GM18868 (cell line): ENCODE data around the gene STAT1.
A peak's percentile ranks its signal among the peaks of the same experiment; 100 is the strongest.

ENCODE experiments used
- ATAC-seq: cut with Tn5 transposase; IDR thresholded peaks from one replicate; pipeline ENCODE4 v1.9.1; 2021; ENCODE audit warnings: mild to moderate bottlenecking, moderate library complexity; ENCODE audit not compliant: unreplicated experiment

Gene STAT1

DNA sequence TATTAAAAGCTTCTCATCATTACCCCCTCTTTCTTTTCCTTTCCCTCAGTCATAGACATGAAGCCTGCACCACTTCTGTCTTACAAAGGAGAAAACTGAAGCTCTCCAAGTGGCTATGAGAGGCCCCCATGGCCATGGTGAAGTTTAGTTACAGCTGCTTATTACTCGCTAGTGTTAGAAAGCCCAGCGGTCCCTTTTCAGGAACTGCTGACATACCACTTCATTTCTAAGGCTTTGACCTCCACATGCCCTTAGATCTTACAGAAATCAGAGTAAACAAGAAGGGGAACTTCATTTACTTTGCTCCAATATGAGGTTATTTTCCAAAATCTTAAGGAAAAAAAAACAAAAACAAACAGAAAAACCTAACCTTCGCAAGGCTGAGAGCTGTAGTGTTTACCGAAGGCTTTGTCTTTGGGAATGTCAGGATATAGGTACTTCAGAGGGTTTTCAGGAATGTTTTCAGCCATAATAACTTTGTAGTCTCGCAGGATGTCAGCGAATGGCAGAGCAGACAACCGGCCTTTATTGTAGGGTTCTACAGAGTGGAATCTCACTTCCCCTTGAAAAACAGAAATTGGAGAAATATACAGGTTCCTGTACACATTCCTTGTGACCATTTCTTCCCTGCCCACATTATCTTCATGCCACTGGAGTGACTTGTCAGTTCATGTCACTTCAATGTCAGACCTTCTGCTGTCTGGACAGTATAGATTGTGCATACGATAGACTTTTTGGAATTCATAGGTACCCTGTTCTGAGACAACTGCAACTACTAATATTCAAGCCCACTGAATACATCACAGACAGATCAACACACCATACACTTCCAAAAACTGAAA, 18.8 kb upstream of the STAT1 start:
- ATAC-seq: no peak

DNA sequence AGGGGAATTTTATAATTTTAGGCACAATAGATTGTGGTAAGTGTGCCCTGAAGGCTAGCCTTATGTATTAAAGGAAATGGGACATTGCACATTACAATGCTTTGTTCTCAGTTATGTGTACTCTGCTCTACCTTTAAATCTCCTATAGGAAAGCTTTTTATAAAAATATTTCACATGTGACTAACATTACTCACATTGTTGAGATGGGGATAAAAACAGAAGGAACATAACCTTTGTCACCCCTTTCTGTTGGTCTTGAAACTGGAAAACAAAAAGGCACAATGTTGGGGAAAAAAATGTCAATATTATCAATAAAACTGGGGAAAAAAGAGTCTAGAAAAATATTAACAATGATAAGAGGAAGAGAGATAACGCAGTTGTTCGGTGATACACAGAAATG, 17.3 kb upstream of the STAT1 start:
- ATAC-seq: no peak

DNA sequence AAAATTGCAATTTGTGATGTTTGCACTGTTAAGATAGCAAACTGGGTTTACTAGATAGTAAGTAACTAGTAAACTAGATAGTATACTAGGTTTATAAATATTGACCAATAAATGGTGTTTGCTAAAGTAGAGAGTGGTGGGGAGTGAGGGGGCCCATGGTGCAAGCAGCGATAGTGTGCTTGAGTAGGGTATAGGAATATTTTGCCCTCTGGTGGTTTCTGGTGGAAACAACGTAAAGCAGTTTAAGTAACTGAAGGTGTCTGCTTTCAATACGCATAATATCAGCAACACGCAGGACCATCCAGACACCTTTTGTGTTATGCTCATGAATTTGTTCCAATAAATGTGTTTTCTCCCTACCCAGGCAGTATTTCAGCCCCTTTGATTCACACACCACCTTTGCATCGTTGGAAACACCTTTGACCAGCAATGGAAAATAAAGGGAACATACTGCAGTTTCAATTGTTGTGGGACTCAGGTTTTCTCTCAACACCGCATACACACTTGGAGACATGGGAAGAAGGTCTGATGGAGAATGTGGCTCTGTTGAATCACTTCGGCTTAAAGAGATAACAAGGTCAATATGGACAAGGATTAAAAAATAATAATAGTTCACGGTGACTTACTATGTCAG, 16.7 kb upstream of the STAT1 start:
- peak; percentile 93 for ATAC-seq

DNA sequence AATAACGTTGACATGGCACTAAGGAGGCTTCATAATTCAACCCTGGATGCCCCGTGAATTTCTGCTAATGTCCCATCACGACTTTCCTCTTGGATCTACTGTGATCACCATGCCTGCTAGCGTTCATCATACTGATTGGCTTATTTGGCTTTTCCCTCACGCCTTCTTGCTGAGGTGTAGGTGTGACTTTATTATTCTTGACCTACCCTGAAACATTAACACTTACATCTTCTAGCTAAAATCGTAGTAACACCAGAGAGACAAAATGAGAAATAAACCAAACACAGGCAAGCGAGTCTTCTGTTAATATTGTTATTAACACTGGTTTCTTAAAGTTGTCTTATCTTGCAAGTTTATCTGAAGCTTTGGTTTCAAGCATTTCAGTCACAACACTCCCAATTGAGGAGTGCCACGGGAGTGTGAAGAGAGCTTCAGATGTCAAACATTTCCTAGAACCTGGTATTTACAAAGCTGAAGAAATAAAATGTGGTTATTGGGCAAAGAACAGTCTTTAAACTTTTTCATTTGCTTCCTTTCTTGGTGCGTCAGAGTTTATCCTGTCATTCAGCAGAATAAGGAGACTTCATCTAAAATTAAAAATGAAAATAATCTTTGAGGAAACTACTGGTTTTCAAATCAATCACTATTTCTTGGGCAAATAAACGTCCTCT, 15.4 kb upstream of the STAT1 start:
- ATAC-seq: no peak

DNA sequence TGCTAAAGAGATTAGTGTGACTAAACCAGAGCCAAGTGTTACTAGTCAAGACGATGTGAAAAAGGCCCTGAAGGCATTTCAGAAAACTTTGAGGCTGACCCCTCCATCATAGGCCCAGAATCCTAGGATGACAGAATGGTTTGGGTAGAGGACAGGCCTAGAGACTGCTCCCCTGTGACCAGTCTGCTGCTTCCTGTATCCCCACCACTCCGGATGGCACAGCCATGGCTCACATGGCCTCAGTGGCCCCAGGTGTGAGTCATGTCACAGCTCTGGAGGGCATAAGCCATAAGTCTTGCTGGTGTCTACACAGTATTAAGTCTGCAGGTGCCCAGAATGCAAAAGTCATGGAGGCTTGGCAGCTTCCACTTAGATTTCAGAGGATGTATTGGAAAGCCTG, 12.4 kb upstream of the STAT1 start:
- ATAC-seq: no peak

DNA sequence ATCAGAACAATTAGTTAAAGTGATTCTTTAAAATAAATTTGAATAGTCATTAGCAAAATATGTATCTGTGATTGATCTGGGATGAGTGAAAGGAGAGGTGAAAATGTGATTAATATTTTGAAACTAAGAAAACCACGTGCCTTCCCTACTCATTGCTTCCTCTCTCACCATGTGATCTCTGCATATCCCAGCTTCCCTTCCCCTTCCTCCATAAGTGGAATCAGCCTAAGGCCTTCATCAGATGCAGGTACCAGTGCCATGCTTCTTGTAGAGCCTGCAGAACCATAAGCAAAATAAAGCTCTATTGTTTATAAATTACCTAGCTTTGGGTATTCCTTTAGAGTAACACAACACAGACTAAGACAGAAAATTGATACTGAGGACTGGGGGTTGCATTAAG, 11.2 kb upstream of the STAT1 start:
- ATAC-seq: no peak

DNA sequence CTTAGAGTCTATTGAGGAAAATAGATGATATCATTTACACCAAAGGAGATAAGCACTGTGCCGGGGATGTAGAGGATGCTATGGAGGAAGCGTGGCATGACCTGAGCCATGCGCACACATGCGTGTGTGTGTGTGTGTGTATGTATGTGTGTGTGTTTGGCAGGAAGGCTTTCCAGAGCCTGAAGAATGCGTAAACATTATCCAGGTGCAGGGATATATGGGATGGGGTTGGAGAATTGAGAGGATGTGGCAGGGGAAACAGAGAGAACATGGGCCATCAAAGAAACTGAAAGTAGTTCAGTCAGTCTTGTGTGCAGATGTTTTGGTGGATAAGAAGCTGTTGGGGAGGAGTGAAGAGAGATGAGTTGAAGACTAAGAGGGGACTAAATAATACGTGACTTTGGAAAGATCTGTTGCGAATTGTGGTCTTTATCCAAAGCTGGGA, 9.3 kb upstream of the STAT1 start:
- no peak for ATAC-seq

DNA sequence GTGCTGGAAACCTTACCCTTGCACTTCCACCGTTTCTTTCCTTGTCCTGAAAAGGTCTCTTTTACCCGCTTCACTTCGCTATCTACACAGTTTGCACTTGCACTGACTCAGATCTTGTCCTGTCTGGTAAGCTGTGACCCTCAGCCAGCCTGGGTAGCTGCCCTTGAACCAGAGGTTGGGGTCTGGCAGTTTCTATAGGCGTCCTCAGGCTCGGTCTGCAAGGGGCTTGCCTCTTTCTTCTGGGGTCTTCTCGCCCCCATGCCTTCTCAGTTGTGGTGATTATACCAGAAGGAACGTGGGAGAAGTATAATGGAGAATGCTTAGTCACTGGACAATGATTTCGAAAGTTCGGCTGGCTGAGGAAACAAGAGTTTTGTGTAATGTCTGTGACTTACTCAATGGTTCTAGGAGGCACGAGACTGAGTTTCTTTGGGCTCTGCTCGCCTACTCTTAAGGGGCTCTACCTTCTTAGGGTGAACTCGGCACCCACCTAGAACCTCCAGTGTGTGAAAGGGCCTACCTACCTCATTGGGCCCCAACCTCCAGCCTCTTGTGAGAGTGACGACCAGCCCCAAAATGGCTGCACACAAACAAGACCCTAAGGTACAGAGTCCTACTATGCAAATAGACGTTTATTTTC, 6.9 kb upstream of the STAT1 start:
- peak; percentile 16 for ATAC-seq

DNA sequence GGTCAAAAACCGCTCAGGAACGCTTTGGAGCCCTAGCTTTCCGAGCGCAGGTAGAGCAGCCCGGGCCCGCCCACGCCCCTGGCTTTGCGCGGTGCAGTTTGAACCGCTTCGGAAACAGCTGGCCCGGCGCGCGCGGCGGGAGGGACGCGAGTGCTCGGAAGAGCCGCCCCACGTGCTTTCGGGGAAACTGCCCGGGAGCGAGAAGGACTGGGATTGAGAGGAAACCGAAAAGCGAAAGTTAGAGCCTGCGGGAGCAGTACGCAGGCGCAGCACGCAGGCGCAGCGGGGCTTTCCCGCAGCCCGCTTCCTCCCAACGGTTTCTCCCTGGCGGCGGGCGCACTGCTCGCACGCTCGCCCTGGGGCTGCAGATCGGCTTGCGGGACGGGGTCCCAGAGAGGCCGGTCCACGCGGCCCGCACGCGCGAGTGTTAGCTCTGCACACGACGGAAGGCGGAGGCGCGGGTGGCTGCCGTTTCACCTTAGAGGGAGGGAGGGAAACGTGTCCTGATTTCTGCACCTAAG, 6.3 kb upstream of the STAT1 start:
- peak; percentile 75 for ATAC-seq

DNA sequence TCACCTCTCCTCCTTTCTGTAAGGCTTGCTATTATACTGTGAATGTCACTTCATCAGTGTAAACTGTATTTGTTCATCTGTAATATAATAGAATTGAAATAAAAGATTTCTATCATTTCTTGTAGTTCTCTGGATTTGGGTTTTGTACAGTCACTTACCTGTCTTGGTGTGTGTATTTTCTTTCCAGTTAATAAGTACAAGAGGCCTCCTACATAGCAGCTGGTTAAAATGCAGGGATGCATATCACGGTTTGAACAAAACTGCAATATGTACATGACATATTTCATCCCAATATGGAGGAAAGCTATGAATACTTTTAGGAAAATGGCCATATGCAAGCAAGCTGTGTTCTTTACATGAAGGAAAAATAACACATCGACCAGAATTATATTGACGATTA, 5.4 kb upstream of the STAT1 start:
- no peak for ATAC-seq

DNA sequence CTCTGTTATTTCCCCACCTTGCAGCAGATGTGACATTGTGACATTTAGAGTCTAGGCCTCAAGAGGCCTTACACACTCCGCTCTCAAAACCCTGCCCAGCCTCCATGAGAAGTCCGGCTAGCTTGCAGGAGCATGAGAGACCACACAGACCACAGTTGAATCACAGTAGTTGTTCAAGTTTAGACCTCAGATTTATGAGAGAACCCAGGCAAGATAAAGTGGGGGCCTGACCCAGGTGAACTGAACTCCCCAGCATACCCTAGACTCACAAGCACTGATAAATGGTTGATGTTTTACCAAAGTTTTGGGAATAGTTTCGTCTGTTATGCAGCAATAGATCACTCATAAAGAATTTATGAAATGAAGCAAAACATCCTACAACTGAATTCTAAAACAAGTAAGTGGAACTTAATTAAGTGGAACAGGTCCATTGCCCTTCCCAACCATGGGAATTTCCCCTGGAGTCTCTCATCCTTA, 4.7 kb upstream of the STAT1 start:
- ATAC-seq: no peak

DNA sequence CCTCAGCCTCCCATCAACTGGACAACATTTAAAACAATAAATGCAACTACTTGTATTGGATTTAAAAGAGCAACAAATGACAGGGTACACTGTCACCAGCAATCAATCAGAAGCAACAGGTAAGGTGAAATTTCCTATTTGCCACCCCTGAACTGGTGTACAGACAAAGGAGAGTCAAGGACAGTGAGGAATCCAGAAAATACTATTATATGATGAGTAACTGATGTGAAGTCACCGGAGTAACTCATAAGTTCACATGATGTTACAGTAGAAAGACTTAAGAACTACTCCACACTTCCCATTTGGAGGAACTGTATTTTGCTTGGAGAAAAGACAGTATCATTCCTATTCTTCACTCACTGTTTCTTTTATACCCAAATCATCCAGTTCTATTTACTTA, 4.1 kb upstream of the STAT1 start:
- ATAC-seq: no peak

DNA sequence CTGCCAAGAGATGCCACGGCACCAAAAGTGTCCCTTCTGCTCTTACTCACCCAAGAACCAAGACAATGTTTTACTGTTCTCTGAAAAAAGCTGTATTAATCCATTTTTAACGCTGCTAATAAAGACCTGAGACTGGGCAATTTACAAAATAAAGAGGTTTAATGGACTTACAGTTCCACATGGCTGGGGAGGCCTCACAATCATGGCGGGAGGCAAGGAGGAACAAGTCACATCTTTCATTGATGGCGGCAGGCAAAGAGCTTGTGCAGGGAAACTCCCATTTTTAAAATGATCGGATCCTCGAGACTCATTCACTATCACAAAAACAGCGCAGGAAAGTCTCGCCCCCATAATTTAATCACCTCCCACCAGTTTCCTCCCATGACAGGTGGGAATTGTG, 1.9 kb upstream of the STAT1 start:
- ATAC-seq: no peak

DNA sequence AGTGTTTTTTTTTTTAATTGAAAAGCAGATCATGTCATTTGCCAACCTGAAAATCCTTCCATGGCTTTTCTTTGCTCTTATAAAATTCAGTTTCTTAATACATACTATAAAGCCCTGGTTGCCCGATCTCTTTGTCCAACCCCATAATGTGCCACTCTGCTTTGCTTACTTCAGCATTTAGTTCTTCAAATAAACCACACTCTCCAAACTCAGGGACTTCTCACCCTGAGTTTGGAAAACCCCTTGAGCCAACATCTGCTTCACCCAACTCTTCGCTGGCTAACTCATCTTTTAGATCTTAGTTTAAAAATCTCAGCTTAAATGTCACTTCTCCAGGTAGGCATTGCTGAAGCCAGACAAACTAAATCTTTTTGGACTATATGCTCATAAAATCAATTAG, 1.3 kb upstream of the STAT1 start:
- ATAC-seq: peak; percentile 14

DNA sequence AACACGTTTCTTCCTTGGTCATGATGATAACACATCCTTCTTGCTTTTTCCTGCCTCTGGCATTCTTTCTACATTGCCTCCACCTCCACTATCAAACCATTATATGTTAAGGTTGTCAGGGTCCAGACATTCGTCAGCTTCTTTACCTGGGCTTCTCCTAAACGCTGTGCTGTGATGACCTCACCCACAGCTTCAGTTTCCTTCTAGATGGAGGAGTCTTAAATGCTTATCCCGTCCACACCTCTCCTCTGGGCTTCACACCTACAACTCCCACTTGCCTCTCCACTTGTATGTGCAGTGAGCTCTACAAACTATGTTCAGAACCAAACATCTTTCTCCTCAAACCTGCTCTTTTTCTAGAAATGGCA, 666 bp upstream of the STAT1 start:
- ATAC-seq: no peak

DNA sequence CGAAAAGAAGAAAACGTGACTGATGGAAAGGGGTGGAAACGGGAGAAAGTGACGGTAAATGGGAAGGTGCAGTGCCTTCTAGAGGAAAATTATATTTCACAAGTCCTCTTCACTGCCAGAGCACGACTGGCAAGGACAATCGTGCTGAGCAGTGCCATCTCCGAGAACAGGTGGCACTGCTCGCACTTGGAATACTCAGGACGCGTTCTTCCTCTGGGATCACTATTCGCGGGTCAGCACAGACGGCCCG, 364 bp downstream of the STAT1 start:
- no peak for ATAC-seq

DNA sequence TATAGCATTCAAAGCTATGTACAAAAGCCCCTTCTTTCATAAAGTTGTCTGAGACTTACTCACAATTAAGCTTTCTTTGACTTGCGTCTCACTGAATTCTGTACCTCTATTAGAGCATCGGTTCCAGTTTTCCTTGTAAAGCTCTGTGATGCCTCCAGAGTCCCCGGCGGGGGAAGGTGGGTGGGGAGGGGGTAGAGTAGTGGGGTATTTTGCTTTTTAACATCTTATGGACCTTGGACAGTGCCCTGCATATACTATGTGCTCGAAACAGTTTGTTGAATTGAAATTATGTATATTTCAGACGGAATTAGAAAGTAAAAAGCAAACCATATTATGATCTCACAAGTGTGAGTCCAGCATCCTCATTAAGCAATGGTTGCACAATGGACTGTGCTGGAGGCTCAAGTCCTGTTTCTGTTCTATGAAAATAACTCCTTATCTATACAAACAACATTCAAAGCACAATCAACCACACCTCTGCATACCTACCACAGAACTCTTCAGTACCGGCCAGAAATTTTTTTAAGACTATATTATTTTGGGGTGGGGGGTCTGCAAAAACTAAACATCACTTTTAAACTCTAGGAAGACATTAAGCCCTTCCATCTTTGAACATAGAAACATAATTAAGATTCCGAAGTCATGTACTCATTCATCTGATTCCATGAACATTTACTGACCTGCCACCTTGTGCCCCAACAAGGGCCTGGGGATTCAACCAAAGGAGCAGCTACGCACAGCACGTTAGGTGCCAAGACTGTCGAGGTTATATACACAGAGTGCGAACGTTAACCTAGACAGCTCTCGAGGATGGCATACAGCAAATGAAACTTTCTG, 908 bp downstream of the STAT1 start:
- peak; percentile 1 for ATAC-seq

DNA sequence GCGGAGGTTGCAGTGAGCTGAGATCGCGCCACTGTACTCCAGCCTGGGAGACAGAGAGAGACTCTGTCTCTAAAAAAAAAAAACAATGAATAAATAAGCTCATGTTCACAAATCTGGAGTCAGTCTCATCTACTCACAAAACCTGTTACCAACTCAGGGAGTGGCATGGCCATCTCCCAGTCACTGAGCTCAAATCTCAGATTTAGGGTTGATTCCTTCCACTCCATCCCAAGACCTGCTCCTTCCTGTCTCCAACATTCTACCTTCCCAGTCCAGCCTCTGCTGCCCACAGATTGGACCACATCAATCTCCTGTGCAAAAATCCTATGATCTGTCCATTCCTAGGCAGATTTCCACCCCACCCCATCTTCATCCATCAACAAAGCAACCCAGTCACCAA, 1.6 kb downstream of the STAT1 start:
- ATAC-seq: no peak

DNA sequence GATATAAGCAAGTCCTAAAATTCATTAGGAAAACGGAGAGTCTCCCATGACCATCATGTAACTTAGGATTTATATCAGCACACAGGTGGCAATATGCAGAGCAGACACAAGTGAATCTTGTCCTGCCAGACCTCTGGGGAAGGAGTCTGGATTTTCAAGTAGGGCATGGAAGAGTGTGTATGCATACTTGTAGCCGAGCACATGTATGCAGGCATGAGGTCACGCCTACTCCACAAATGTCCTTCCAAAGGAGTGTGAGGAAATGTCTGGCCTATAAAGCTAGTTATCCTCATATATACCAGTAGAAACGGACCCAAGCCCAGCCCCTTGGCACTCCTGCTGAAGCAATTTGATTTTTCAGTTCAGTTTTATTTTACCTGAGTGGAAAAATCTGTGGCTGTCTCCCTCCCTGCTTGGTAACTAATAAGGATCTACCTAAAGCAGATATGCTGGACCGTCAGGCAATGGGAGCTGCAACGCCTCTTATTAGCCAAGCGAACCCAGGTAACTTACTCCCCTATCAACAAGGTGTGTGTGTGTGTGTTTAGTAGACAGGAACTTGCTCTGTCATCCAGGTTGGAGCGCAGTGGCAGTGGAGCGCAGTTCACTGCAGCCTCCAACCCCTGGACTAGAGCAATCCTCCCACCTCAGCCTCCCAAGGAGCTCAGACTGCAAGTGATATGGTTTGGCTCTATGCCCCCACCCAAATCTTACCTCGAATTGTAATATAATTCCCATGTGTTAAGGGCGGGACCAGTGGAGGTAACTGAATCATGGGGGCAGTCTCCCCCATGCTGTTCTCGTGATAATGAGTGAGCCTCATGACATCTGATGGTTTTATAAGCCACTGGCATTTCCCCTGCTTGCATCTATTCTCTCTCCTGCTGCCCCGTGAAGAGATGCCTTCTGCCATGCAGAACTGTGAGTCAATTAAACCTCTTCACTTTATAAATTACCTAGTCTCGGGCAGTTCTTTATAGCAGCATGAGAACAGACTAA, 2.8 kb downstream of the STAT1 start:
- ATAC-seq: no peak
